SK-N-SH (cell line): ENCODE data around the gene SLAMF8. TPM values are rescaled to one million over a fixed set of nuclear protein-coding genes. Genes with fewer than 3 reads are reported as not detected.

Experiments used
- CTCF ChIA-PET: fragments of 300-600, 350-600 bp; formaldehyde crosslinking; extraction: SDS; loops from one replicate; lab custom pipeline; 2021; lab: Yijun Ruan, JAX
- POLR2A ChIA-PET: fragments of 350-600 bp; sonication (Branson Sonifier 250); formaldehyde crosslinking; extraction: SDS; loops from one replicate; lab custom pipeline; 2020; ENCODE audit warnings: antibody characterized with exemption, inconsistent platforms; lab: Yijun Ruan, JAX
- DNase-seq: peaks from one replicate; pipeline ENCODE4 v3.0.0; 2012
- H2AFZ ChIP-seq: fragments of 200-600 bp; sonication (generic); 2 replicates; pipeline ENCODE4 v1.8.1; 2016; ENCODE audit warnings: antibody characterized with exemption, mild to moderate bottlenecking, low read depth
- H3F3A ChIP-seq: fragments of 200-600 bp; sonication (generic); replicated peaks from 2 replicates; pipeline ENCODE3; 2016; ENCODE audit warnings: antibody characterized with exemption, mild to moderate bottlenecking; ENCODE audit not compliant: insufficient read depth
- H3K27ac ChIP-seq, 2 experiments: fragments of 200-500 bp in 1 of 2; fragments of 200-600 bp in 1 of 2; sonication (Bioruptor generic) in 1 of 2; sonication (generic), shearing (Covaris generic) in 1 of 2; 2 replicates each; pipeline versions ENCODE4 v1.5.1 to v1.6.1; 2014 to 2016; ENCODE audit warnings: low read depth in 2 of 2, inconsistent platforms in 1 of 2, low read length in 1 of 2, mild to moderate bottlenecking in 1 of 2, mixed read lengths in 1 of 2
- H3K27me3 ChIP-seq: fragments of 200-600 bp; sonication (generic), shearing (Covaris generic); 2 replicates; pipeline ENCODE4 v1.6.1; 2016; ENCODE audit warnings: mixed run types; ENCODE audit not compliant: insufficient read depth
- H3K36me3 ChIP-seq, 2 experiments: fragments of 200-500 bp in 1 of 2; fragments of 200-600 bp in 1 of 2; sonication (Bioruptor generic) in 1 of 2; sonication (generic) in 1 of 2; replicated peaks in 1 of 2; 2 replicates each; pipeline versions ENCODE3 to v1.5.1; 2014 to 2016; ENCODE audit warnings: low read length in 1 of 2, mild to moderate bottlenecking in 1 of 2; ENCODE audit not compliant: insufficient read depth in 2 of 2, control insufficient read depth in 1 of 2
- H3K4me1 ChIP-seq, 2 experiments: fragments of 200-500 bp in 1 of 2; fragments of 200-600 bp in 1 of 2; sonication (Bioruptor generic) in 1 of 2; sonication (generic), shearing (Covaris generic) in 1 of 2; 2 replicates each; pipeline versions ENCODE4 v1.5.1 to v1.6.1; 2014 to 2016; ENCODE audit warnings: low read depth in 1 of 2, low read length in 1 of 2, mixed run types in 1 of 2; ENCODE audit not compliant: insufficient read depth in 2 of 2, control insufficient read depth in 1 of 2
- H3K4me2 ChIP-seq: fragments of 200-600 bp; sonication (generic), shearing (Covaris generic); 2 replicates; pipeline ENCODE4 v1.6.1; 2017; ENCODE audit warnings: mixed run types
- H3K4me3 ChIP-seq, 2 experiments: fragments of 200-500 bp in 1 of 2; fragments of 200-600 bp in 1 of 2; sonication (Bioruptor generic) in 1 of 2; sonication (generic), shearing (Covaris generic) in 1 of 2; 2 replicates each; pipeline versions ENCODE4 v1.5.1 to v1.8.1; 2014 to 2016; ENCODE audit warnings: low read depth in 2 of 2, inconsistent platforms in 1 of 2, low read length in 1 of 2, mild to moderate bottlenecking in 1 of 2, mixed read lengths in 1 of 2, moderate library complexity in 1 of 2
- H3K79me2 ChIP-seq: fragments of 200-600 bp; sonication (generic); 2 replicates; pipeline ENCODE4 v1.8.1; 2017; ENCODE audit warnings: mild to moderate bottlenecking; ENCODE audit not compliant: insufficient read depth
- H3K9ac ChIP-seq: fragments of 200-600 bp; sonication (generic); 2 replicates; pipeline ENCODE4 v1.6.1; 2017; ENCODE audit warnings: mixed run types
- H3K9me2 ChIP-seq: fragments of 200-600 bp; sonication (generic); 2 replicates; pipeline ENCODE4 v1.6.1; 2017; ENCODE audit warnings: mixed run types
- H3K9me3 ChIP-seq: fragments of 200-600 bp; sonication (generic); 2 replicates; pipeline ENCODE4 v1.6.1; 2017; ENCODE audit warnings: mixed run types, mild to moderate bottlenecking, moderate library complexity
- H4K20me1 ChIP-seq: fragments of 200-600 bp; sonication (generic); 2 replicates; pipeline ENCODE4 v1.6.1; 2017; ENCODE audit warnings: mild to moderate bottlenecking, mixed run types; ENCODE audit not compliant: insufficient read depth
- EP300 ChIP-seq, 2 experiments: IDR thresholded peaks; 2 replicates each; pipeline versions ENCODE4 v1.4.0 to v1.6.1; 2012; ENCODE audit warnings: borderline replicate concordance in 1 of 2, low read depth in 1 of 2, low read length in 1 of 2
- FOSL2 ChIP-seq: IDR thresholded peaks from 2 replicates; pipeline ENCODE4 v1.4.0; 2012; ENCODE audit warnings: low read depth, mild to moderate bottlenecking, moderate library complexity, borderline replicate concordance
- GABPA ChIP-seq: IDR thresholded peaks from 2 replicates; pipeline ENCODE4 v1.4.0; 2012; ENCODE audit warnings: low read depth, mild to moderate bottlenecking
- JUND ChIP-seq: IDR thresholded peaks from 2 replicates; pipeline ENCODE4 v1.4.0; 2012
- MEF2A ChIP-seq: IDR thresholded peaks from 2 replicates; pipeline ENCODE4 v1.4.0; 2012; ENCODE audit warnings: low read depth, borderline replicate concordance
- PBX3 ChIP-seq: IDR thresholded peaks from 2 replicates; pipeline ENCODE4; 2012
- RAD21 ChIP-seq: IDR thresholded peaks from 2 replicates; pipeline ENCODE4 v1.6.1; 2012; ENCODE audit warnings: mild to moderate bottlenecking, low read length
- RCOR1 ChIP-seq: fragments of 150-350 bp; IDR thresholded peaks from 2 replicates; pipeline ENCODE4 v1.6.1; 2017; ENCODE audit warnings: antibody characterized with exemption, low read length
- REST ChIP-seq: IDR thresholded peaks from 2 replicates; pipeline ENCODE4 v1.6.1; 2012; ENCODE audit warnings: mild to moderate bottlenecking, low read depth, low read length, moderate library complexity
- RFX5 ChIP-seq: IDR thresholded peaks from 2 replicates; pipeline ENCODE4 v1.6.1; 2012; ENCODE audit warnings: mild to moderate bottlenecking, improper control_type of control experiment, low read length
- TAF1 ChIP-seq: IDR thresholded peaks from 2 replicates; pipeline ENCODE4 v1.6.1; 2012; ENCODE audit warnings: low read depth, mild to moderate bottlenecking, low read length, moderate library complexity, borderline replicate concordance
- YY1 ChIP-seq: IDR thresholded peaks from 2 replicates; pipeline ENCODE4 v1.4.0; 2012; ENCODE audit warnings: low read depth, mild to moderate bottlenecking
- ZBTB33 ChIP-seq: IDR thresholded peaks from 2 replicates; pipeline ENCODE4 v1.4.0; 2012; ENCODE audit warnings: low read depth, borderline replicate concordance
- WGBS: methylation state at CpG from one replicate; pipeline ENCODE4 v1.1.6; 2017; ENCODE audit warnings: low lambda C conversion rate; 5-methylcytosine and 5-hydroxymethylcytosine counted together
- polyA plus RNA-seq, 3 experiments: library from polyadenylated mRNA; depleted of rRNA; stranded (reverse); fragments of >200 nt; gene quantifications; 2 replicates each; pipeline ENCODE4 v1.2.3, GENCODE V29; 2012

SLAMF8 gene
- polyA plus RNA-seq, 1 of the 3 experiments (the other 2 are of a cell fraction) = not detected

GRCh38 chr1:159831412-159832141 is 4.9 kb downstream of the SLAMF8 start:
- DNase-seq = no peak
- H3K36me3 ChIP-seq = no peaks in the 10 kb centered on the region
- no peak overlapping the region for H3K4me3 ChIP-seq
- CTCF ChIA-PET = interaction anchor here (0.9 to 8.8 kb wide), 7 partner anchors 10 to 59 kb away, joined by 3 to 41 read pairs (median 7); no protein-coding TSS in a partner anchor
- peaks cover 4 to 13% of the 10 kb centered on the region in 2 experiments; a peak in 2 of 4 replicates for H3K4me1 ChIP-seq
- H3K9ac ChIP-seq = no peak overlapping the region
- H3K4me2 ChIP-seq = no peak overlapping the region
- TF ChIP-seq GABPA (no peak), FOSL2 (no peak), RCOR1 (no peak), REST (no peak), MEF2A (no peak), YY1 (no peak), ZBTB33 (no peak), RAD21 (no peak), RFX5 (no peak)
- 65% methylated on average over 7 of the region's 7 CpGs for WGBS
- H3F3A ChIP-seq = no peaks in the 10 kb centered on the region
- no peak overlapping the region for H2AFZ ChIP-seq
- no peaks in the 10 kb centered on the region for H3K79me2 ChIP-seq
- H3K9me2 ChIP-seq = no peaks in the 10 kb centered on the region
- H4K20me1 ChIP-seq = no peaks in the 10 kb centered on the region
- no peaks in the 10 kb centered on the region for H3K27me3 ChIP-seq
- H3K27ac ChIP-seq = no peak overlapping the region
- POLR2A ChIA-PET = no interaction called here
- H3K9me3 ChIP-seq = no peaks in the 10 kb centered on the region

- H3K36me3 ChIP-seq = no peaks in the 10 kb centered on the region
- no peaks in the 10 kb centered on the region for H3K9me2 ChIP-seq
- 64% methylated on average over 2 of the region's 2 CpGs for WGBS
- no peaks in the 10 kb centered on the region for H3K79me2 ChIP-seq
- DNase-seq = no peak
- H3K27ac ChIP-seq = no peak overlapping the region
- H3K4me1 ChIP-seq = peaks cover 4 to 13% of the 10 kb centered on the region in 2 experiments; a peak in 2 of 4 replicates
- TF ChIP-seq JUND (no peak), YY1 (no peak), EP300 (IDR thresholded peaks at IDR 0.05; ENCODE audit: borderline replicate concordance in 1 of 2, low read depth in 1 of 2, low read length in 1 of 2) (no peak), RAD21 (no peak), REST (no peak), PBX3 (no peak), TAF1 (no peak)
- no peaks in the 10 kb centered on the region for H4K20me1 ChIP-seq
- no peak overlapping the region for H2AFZ ChIP-seq
- no peak overlapping the region for H3K9ac ChIP-seq
- no peaks in the 10 kb centered on the region for H3K9me3 ChIP-seq
- H3K27me3 ChIP-seq = no peaks in the 10 kb centered on the region
- ChIA-PET POLR2A (no interaction called here), CTCF (interaction anchor here (0.9 to 8.8 kb wide), 7 partner anchors 9 to 105 kb away, joined by 3 to 41 read pairs (median 4); no protein-coding TSS in a partner anchor)
- H3K4me3 ChIP-seq = no peak overlapping the region
- H3F3A ChIP-seq = no peaks in the 10 kb centered on the region
- H3K4me2 ChIP-seq = no peak overlapping the region
Observed at GRCh38 chr1:159832309-159832708, 5.6 kb downstream of the SLAMF8 start.
